Superior temporal gyrus (tissue), 1 donor: Measurements from ENCODE around the gene LPAR1.

Experiments
- DNase-seq: peaks from one replicate; pipeline ENCODE4 v3.0.0-alpha.2; 2016; ENCODE audit errors: extremely low spot score

The LPAR1 gene

DNA sequence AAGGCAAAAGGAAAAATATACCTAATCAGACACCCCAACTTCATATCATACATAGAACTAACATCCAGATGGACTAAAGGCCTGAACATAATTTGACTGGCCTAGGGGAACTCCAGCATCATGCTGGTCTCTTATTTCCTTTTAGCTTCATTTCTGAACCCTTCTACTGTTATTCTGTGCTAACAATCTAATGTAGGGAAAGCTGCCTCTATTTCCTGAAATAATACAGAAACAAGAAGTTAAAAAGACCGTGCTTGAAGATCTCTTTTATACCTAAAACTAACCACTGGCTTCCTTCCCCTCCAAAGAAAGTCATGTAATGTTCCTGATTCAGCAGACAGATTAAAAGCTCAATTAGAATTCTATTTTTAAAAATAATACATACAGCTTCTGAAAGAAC is 36.7 kb downstream of the LPAR1 start:
- no peak for DNase-seq

DNA sequence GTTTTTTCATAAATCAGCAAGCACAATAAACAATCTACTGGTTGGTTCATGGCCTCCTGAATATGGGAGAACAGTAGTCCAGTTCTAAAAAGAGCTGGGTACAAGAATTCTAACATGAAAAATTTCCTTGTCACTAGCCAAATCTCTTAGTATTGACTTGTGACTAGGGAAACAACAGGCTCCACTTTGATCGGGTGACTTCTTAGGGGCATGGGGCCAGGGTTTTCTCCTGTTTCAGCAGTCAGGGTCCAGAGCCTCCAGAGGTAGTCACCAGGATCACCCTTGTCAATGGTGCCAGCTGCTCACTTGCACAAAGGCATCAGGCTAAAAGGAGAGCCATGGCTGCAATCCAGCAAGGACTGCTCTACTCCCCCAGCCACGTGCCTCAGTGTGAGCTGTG is 38.1 kb downstream of the LPAR1 start:
- DNase-seq, result peak; percentile 76

GRCh38 chr9:110999379-110999778 is 38.9 kb downstream of the LPAR1 start:
- DNase-seq, result peak; percentile 66

DNA sequence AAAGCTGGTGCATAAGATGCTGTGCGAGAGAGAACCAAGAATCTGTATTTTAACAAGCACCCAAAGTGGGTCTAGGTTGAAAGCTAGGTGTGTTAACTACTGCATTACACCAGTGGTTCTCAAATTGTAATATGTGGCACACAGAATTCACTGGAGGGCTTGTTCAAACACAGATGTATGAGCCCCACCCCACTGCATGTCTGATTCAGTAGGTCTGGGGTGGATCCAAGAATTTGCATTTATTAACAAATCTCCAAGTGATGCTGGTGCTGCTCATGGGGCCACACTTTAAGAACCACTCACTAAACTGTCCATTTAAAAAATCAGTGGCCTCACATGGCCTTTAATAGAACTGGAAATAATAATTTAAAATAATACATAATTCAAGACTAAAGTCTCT is 40.4 kb downstream of the LPAR1 start:
- DNase-seq, result no peak

- no peak for DNase-seq
These were observed 41.6 kb downstream of the LPAR1 start for GRCh38 chr9:110996436-110997220.

DNA sequence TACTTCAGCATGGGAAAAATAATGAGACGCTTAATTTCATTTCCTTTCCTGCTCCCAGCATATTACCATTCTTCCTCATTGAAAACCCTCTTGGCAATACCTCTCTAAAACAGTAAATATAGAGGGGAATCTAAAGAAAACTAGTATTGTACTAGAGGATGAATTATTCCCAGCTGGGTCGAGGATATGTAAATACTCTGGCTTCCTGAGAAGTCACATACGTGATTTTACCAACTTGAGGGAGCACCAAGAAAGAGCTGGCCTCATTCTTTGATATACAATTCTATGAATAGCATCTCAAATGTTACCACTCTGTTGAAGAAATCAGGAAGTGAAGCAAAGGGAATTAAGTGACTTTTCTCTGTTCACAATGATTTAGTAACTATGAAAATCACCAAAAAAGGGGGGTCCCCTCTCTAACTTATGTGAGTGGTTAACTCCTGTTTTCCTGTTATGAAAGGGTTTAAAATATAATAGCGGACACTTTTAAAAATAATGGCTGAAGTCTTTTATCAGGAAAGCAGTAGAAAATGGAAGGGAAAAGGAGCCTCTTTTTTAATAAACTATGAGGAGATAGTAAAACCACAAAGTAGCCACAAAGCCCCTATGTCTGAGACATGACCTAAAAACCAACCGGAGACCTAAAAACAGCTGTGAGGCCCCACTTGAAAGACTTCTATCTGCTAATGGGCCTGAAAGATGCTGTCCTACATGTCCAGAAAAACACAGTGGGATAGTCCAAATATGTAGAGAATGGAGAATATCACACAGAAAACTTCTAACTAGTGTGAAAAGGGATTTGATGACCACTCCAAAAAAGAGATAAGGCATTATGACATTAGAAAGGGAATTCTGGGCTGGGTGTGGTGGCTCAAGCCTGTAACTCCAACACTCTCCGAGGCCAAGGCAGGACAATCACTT is 42.6 kb downstream of the LPAR1 start:
- DNase-seq, result no peak

GRCh38 chr9:110994771-110995241 is 43.5 kb downstream of the LPAR1 start:
- DNase-seq, result peak; percentile 64

- DNase-seq, result no peak
These were observed 47.8 kb downstream of the LPAR1 start for GRCh38 chr9:110990481-110990880.

DNA sequence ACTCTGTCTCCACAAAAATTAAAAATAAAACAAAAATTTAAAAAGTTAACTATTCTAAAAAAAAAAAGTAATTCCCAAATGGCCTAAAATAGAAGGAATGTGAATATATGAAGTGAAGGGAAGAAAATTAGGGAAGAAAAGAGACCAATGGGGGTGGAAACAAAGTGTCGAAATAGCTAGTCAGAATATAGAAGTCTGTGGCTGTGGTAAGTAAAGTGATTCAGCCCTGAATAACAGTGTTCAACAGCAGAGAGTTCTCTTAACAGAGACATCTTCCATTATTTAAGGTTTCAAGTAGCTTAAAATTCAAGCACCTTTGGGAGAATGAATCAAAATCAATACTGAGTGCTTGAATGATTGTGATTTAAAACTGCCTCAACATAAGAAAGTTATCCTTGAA is 51.7 kb downstream of the LPAR1 start:
- DNase-seq, result no peak

DNA sequence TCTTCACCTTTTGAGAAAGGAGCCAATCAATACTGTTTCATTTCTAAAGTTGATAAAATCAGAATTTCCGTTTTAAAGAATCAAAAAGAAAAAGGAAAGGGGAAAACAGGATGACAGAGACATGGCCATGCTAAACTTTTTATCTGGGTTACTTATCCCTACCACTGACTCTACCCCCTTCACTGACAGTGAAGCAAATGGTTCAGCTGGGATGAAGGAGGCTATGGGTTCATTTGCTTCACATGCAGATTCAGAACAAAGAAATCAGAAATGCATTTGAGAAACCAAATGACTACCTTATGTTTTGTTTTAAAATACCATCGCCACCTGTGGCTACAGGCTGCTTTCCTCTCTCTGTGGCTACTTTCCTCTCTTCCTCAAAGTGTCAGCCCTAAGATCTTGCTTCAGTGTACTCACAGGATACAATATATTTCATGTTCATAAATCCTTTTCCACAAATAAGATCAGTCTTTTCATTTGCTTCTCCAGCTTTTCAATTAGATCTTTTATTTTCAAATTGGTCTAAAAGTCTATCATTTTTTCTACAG is 53.3 kb downstream of the LPAR1 start:
- DNase-seq, result no peak

- peak; percentile 13 for DNase-seq
These were observed 58.0 kb downstream of the LPAR1 start for GRCh38 chr9:110980261-110980660.

- DNase-seq, result peak; percentile 17
These were observed 58.6 kb downstream of the LPAR1 start for GRCh38 chr9:110979636-110980035.

- DNase-seq, result peak; percentile 16
These were observed 59.8 kb downstream of the LPAR1 start for GRCh38 chr9:110978516-110978915.

DNA sequence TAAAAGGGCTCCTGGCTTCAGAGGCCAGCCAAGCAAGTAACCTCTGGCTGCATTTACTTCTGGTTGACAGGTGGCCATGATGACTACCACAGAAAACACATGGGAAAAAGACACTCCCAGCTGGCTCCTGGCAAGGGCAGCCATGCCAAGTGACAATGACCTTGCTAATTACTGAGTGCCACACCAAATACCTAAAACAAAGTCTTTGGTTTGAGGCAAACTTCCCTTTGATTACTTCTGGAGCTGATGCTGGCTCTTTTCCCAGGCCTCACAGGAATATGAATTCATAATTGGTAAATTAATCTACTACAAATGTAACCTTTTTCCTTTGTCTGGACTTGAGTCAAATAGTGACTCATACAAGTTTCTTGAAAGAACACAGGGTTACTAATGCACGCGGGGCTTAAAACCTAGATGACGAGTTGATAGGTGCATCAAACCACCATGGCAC is 61.0 kb downstream of the LPAR1 start:
- no peak for DNase-seq

DNA sequence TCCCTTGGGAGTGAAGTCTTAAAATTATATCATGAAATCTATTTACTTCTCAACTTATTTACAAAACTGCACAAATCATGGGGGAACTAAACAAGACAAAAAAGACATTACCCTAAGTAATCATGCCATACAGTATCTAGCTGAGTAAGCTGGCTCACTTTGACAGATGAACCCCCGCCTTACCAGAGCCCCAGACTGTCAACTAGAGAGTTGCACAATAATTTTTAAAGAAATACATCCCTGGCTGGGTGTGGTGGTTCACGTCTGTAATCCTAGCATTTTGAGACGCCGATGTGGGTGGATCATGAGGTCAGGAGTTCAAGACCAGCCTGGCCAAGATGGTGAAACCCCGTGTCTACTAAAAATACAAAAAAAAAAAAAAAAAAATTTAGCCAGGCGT is 62.3 kb downstream of the LPAR1 start:
- no peak for DNase-seq

- DNase-seq, result no peak
These were observed 63.0 kb downstream of the LPAR1 start for GRCh38 chr9:110975278-110975677.

DNA sequence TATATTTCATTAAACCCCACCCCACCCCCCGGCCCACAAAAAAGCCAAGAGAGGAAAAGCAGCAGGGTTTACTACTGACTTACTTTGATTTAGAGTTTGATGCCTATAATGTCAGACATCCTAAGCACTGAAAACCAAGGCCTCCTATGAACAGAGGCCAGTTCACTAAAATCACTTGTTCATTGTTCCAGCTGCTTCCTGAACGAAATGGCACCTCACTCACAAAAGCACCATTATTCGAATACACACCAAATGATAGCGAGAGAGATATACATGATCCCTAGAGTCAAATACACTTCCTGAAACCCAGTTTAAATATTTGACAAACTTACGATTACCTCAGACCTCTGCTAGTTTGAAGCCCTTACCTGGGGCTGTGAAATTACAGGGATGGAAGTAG is 66.6 kb downstream of the LPAR1 start:
- DNase-seq, result peak; percentile 49

- no peak for DNase-seq
These were observed 67.0 kb downstream of the LPAR1 start for GRCh38 chr9:110971234-110971633.

GRCh38 chr9:110969971-110970386 is 68.3 kb downstream of the LPAR1 start:
- no peak for DNase-seq

GRCh38 chr9:110968096-110968495 is 70.2 kb downstream of the LPAR1 start:
- DNase-seq, result no peak

DNA sequence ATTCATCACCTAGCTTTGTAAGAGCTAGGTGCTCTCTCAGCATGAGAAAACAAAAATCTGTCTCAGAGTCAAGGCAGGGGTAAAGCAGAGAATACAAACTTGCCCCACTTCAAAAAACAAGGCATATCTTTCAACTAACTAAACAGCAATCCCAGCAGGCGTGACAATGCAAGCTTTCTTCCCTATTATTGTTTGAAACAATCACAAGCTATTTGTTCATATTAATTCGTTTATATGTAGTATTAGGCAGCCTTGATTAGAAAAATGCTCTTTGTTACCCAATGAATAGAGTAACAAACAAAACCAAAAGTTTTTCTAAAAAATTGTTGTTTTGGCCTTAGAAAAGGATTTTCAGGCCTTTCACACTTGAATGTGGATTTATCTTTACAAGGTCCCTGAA is 71.1 kb downstream of the LPAR1 start:
- DNase-seq, result peak; percentile 90

GRCh38 chr9:110960288-110960687 is 78.0 kb downstream of the LPAR1 start:
- DNase-seq, result no peak
